HG03159 (cell line): ENCODE data around the gene RNF112.
"Not testable (repeated sequence)": the region's sequence is repeated elsewhere in the genome, so short reads cannot be mapped to it uniquely, and the experiment has no call there.

Experiments
- ATAC-seq: cut with Tn5 transposase; IDR thresholded peaks from one replicate; pipeline ENCODE4 v1.9.1; 2021; ENCODE audit warnings: mild to moderate bottlenecking, moderate library complexity; ENCODE audit not compliant: unreplicated experiment

The RNF112 gene

GRCh38 chr17:19445105-19445504, 34.1 kb downstream of the RNF112 start:
- no peak for ATAC-seq

GRCh38 chr17:19446577-19446976, 35.5 kb downstream of the RNF112 start:
- not testable (repeated sequence) for ATAC-seq

GRCh38 chr17:19447085-19447583, 36.1 kb downstream of the RNF112 start:
- ATAC-seq: no peak

- no peak for ATAC-seq
Measured at GRCh38 chr17:19448341-19449268, 37.6 kb downstream of the RNF112 start.

GRCh38 chr17:19449656-19450055, 38.6 kb downstream of the RNF112 start:
- ATAC-seq: no peak

- no peak for ATAC-seq
Measured at GRCh38 chr17:19453296-19453695, 42.3 kb downstream of the RNF112 start.

- no peak for ATAC-seq
Measured at GRCh38 chr17:19454074-19454473, 43.0 kb downstream of the RNF112 start.

GRCh38 chr17:19456016-19456927, 45.2 kb downstream of the RNF112 start:
- ATAC-seq: no peak

- ATAC-seq: no peak
Measured at GRCh38 chr17:19457046-19457445, 46.0 kb downstream of the RNF112 start.

- ATAC-seq: no peak
Measured at GRCh38 chr17:19457830-19458271, 46.8 kb downstream of the RNF112 start.

- ATAC-seq: not testable (repeated sequence)
Measured at GRCh38 chr17:19458481-19458880, 47.4 kb downstream of the RNF112 start.

GRCh38 chr17:19459018-19459655, 48.1 kb downstream of the RNF112 start:
- not testable (repeated sequence) for ATAC-seq

GRCh38 chr17:19460700-19461099, 49.7 kb downstream of the RNF112 start:
- no peak for ATAC-seq

GRCh38 chr17:19461116-19461515, 50.1 kb downstream of the RNF112 start:
- no peak for ATAC-seq

GRCh38 chr17:19461681-19462080, 50.6 kb downstream of the RNF112 start:
- no peak for ATAC-seq

GRCh38 chr17:19462456-19463035, 51.5 kb downstream of the RNF112 start:
- ATAC-seq: not testable (repeated sequence)

- no peak for ATAC-seq
Measured at GRCh38 chr17:19464031-19465026, 53.3 kb downstream of the RNF112 start.
